ENCODE measurements around the gene PTK7.
"Not testable (repeated sequence)": the region's sequence is repeated elsewhere in the genome, so short reads cannot be mapped to it uniquely, and the experiment has no call there.

Gene PTK7

DNA sequence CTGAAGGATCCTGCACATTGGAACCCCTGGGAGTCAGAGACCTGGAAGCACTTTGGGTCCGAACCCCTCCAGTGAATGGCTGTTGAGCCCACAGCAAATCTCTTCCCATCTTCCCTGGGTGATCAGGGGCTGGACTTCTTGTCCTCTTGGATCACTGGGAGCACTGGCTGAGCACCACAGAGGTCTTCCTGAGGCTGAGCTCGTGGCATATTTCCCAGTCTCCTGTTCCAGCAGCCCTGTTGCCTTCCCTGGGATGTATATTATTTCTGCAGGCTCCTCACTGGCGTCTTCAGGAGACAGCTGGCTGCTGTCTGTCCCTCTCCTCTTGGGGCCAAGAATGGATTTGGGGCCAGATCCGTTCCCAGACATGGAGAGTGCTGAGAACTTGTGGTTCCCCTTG lies 43.4 kb downstream of the PTK7 start:
- no peak for DNase-seq (ENCODE audit: low spot score)

GRCh38 chr6:43120101-43120763 lies 44.1 kb downstream of the PTK7 start:
- DNase-seq (ENCODE audit: low spot score): no peak

- DNase-seq (ENCODE audit: low spot score): no peak
These were observed 45.1 kb downstream of the PTK7 start for GRCh38 chr6:43120944-43121913.

- DNase-seq (ENCODE audit: low spot score): no peak
These were observed 46.0 kb downstream of the PTK7 start for GRCh38 chr6:43122146-43122545.

GRCh38 chr6:43123461-43124314 lies 47.6 kb downstream of the PTK7 start:
- no peak for DNase-seq (ENCODE audit: low spot score)

- no peak for DNase-seq (ENCODE audit: low spot score)
These were observed 48.4 kb downstream of the PTK7 start for GRCh38 chr6:43124481-43124880.

DNA sequence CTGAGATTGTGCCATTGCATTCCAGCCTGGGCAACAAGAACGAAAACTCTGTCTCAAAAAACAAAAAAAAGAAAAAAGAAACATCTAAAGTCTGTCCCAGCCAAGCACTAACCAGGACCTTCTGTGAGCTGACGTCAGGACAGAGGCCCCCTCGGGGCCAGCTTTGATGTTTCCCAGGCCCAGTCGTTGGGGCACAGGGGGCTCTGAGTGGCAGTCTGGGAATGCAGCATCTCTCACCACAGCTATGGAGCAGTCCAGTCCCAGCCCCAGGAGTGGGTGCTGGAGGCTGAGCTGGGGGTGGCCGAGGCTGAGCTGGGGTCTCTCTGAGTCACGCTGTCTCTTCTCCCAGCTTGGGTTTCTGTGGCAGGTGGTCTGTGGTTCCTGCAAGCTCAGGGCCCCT lies 49.0 kb downstream of the PTK7 start:
- DNase-seq (ENCODE audit: low spot score): no peak

GRCh38 chr6:43125555-43125954 lies 49.4 kb downstream of the PTK7 start:
- no peak for DNase-seq (ENCODE audit: low spot score)

DNA sequence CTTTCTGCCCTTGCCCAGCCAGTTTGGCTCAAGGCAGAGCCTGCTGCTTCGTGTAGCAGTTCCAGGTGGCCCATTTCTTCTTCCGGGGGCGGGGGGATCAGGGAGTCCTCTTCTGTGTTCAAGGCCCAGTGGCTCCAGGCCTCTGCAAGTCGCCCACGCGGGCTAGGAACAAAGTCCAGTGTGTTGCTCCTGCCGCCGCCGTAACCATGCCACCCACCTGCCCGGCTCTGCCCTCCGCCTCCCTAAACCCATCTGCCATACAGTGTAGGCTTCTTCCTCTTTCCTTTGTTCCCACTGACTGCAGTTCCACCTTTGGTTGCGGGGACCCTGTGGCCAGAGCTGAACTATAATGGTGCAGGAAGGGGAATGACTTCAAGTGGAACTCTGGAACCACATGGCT lies 51.1 kb downstream of the PTK7 start:
- no peak for DNase-seq (ENCODE audit: low spot score)

DNA sequence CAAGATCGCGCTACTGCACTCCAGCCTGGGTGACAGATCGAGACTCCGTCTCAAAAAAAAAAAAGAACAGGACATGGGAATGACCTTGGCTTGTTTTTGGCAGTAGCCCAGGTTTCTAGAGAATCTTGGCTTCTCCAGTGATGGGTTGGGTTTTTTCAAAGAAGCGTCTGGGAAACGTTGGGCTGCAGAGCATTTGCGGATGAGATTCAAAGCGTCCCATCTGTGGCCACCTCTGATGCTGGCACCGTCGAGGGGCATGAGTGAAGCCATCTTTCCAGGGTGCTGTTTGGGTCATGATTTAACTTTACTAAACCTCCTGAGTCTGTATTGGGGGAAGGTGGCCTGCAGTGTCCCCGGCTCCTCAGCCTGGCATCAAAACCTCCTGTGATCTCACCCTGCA lies 51.8 kb downstream of the PTK7 start:
- DNase-seq (ENCODE audit: low spot score): no peak

- no peak for DNase-seq (ENCODE audit: low spot score)
These were observed 52.8 kb downstream of the PTK7 start for GRCh38 chr6:43128926-43129325.

DNA sequence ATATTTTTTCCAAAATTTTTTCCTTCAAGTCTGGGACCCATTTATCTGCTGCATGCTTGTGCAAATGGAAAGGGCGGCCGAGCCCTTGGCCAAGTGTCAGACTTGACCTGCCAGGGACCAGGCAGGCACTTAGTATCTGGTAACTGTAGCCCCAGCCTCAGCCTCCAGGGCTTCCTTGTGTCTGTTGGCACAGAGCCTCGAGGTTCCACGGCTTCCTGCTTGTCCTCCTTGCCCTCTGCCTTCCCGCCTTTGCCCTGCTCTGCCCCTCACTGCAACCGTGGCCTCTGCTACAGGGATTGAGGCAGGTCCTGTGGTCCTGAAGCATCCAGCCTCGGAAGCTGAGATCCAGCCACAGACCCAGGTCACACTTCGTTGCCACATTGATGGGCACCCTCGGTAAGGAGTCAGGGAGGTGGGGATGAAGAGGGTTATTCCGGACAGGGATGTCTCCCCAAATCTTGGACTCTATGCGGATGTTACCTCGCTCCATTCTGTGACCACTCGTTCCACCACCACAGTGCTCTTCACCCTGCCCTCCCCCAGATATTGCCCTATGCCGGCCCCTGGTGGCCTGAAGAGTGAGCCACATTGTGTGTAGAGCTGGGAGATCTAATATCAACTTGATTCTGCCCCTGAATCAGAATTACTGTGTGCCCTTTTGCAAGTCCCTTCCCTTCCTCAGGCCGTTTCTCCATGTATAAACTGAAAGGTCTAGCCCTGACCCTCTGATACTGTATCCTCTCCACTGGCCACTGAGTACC lies 53.5 kb downstream of the PTK7 start:
- no peak for DNase-seq (ENCODE audit: low spot score)

DNA sequence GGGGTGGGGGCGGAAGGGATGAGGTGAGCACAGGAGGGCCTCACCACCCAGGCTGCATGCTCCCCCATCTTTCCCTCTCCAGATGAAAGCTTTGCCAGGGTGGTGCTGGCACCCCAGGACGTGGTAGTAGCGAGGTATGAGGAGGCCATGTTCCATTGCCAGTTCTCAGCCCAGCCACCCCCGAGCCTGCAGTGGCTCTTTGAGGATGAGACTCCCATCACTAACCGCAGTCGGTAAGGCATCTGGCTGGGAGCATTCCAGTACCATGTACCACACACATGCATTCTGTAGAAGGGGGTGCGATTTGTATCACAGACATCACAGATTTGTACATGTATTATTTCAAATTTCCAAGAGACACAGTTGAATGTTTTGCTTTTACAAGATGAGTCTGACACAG lies 54.3 kb downstream of the PTK7 start:
- DNase-seq (ENCODE audit: low spot score): no peak

- not testable (repeated sequence) for DNase-seq (ENCODE audit: low spot score)
These were observed 55.3 kb downstream of the PTK7 start for GRCh38 chr6:43131379-43131778.

DNA sequence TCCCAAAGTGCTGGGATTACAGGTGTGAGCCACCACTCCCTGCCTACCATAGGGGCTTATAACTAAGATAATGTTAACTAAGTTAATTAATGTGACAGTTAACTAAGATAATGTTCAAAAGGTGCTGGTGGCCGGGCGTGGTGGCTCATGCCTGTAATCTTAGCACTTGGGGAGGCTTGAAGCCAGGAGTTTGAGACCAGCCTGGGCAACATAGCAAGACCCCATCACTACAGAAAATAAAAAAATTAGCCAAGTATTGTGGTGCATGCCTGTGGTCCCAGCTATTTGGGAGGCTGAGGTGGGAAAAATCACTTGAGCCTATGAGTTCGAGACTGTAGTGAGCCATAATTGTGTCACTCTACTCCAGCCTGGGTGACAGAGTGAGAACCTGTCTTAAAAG lies 62.2 kb downstream of the PTK7 start:
- DNase-seq (ENCODE audit: low spot score): no peak

- DNase-seq (ENCODE audit: low spot score): not testable (repeated sequence)
These were observed 63.9 kb downstream of the PTK7 start for GRCh38 chr6:43139973-43140372.

DNA sequence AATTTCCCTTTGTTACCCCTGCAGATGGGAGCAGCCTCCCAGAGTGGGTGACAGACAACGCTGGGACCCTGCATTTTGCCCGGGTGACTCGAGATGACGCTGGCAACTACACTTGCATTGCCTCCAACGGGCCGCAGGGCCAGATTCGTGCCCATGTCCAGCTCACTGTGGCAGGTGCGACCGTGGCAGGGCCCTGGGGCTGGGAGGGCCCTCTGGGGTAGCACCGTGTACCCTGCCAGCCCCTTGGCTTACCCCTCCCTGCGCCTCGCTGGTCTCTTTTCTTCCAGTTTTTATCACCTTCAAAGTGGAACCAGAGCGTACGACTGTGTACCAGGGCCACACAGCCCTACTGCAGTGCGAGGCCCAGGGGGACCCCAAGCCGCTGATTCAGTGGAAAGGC lies 65.5 kb downstream of the PTK7 start:
- no peak for DNase-seq (ENCODE audit: low spot score)

DNA sequence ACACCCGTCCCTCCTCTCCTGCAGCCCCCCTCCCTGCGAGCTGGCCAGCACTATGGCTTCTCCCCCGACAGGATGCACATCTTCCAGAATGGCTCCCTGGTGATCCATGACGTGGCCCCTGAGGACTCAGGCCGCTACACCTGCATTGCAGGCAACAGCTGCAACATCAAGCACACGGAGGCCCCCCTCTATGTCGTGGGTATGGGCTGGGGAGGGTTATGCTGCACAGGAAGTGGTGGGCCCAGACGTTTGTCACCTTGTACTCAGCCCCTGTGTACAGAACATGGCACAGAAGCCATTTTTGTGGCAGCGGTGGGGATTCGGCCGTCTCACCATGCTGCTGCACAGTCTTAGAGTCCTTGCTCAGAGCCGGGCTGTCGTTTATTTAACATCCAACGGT lies 66.0 kb downstream of the PTK7 start:
- DNase-seq (ENCODE audit: low spot score): no peak

- DNase-seq (ENCODE audit: low spot score): peak; percentile 89
These were observed 67.4 kb downstream of the PTK7 start for GRCh38 chr6:43143235-43144128.

DNA sequence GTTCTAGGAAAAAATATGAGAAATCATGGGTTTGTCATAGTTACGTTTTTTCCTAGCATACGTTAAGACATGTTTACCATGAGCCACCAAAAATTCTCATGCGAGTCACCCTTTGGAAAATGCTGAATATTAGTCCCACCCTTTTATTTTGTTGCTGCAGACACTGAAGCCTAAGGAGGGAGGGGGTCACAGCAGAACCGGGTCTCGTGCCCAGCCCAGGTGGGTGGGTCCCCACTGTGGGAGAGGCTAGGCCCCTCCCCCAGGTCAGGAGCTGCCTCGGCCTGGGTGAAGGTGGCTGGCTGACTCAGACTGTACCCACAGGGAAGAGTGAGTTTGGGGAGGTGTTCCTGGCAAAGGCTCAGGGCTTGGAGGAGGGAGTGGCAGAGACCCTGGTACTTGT lies 68.8 kb downstream of the PTK7 start:
- no peak for DNase-seq (ENCODE audit: low spot score)

DNA sequence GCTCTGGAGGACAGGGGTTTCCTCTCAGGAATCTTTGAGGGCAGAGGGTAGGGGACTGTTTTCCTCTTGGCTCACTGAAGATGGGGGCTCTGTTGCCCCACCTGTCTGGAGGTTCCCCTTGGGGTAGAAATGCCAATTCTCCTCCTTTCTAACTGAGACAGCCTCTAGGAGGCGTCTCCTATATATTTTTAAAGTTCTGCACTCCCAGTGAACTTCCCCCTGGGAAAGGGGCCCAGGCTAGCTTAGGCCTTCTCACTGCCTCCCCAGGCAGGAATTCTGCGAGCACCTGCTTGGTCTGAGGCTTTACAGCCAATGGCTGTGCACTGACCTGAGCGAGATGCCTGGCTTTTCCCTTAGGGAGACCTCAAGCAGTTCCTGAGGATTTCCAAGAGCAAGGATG lies 70.1 kb downstream of the PTK7 start:
- no peak for DNase-seq (ENCODE audit: low spot score)

Measured in Ammon's horn (tissue), 1 donor.